OCI-LY3 (cell line): ENCODE data around the gene KRT35.

Experiments
- CTCF ChIP-seq: fragments of 200-600, 300-600 bp; sonication (generic); IDR thresholded peaks from 2 replicates; pipeline ENCODE4 v1.5.1; 2014; ENCODE audit warnings: antibody characterized with exemption, low read length, low read depth
- EZH2phosphoT487 ChIP-seq: fragments of 200-600 bp; shearing (Covaris generic); IDR thresholded peaks from 2 replicates; pipeline ENCODE4 v1.6.1; 2018; ENCODE audit warnings: antibody characterized with exemption, mixed run types, low read depth

GRCh38 chr17:41481036-41481435 lies at the start of gene KRT35:
- no peak for TF ChIP-seq CTCF
- TF ChIP-seq EZH2phosphoT487, result no peak
